ENCODE data around the gene KIAA1671.

KIAA1671 gene

DNA sequence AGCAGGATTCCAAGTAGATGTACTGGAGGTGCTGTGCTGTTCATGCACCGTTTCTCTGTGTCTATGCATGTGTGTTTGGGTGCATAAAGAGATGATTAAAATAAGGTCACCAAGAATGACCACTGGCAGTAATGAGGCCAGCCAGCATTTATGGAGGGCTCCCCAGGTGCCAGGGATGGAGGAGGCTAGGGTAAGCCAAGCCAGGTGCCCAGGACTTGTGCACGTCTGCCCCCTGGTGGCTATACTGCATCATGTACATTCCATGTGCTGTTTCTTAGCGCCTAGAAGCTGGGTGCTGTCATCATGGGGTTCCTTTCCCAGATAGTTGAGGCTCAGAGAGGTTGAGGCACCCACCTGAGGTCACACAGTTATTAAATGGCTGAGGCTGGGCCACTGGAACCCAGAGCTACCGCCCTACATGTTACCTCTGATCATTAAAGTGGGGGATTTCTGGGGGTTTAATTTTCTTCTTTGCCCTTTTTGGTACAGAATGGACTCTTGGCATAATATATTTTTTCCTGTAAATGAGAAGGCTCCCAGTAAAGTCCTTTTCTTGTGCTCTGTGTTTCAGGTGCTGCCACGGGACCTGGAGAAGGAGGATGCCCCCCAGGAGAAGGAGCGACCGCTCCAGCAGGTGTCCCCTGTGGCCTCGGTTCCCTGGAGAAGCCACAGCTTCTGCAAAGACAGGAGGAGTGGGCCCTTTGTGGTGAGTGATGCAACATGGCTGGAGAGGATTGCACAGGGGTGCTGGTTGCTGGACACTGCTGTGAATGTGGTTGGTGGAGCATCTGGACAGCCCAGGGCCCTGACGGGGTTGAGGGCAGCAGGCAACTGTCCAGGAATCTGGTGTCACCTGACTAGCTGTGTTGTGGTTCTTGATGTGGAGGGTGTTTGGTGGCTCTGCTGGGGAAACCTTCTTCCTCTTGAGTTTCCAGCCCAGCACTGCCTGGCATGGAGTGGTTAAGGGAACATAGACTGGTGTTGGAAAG, 96.4 kb downstream of the KIAA1671 start:
- peak; percentile 73 to 86 for ATAC-seq

DNA sequence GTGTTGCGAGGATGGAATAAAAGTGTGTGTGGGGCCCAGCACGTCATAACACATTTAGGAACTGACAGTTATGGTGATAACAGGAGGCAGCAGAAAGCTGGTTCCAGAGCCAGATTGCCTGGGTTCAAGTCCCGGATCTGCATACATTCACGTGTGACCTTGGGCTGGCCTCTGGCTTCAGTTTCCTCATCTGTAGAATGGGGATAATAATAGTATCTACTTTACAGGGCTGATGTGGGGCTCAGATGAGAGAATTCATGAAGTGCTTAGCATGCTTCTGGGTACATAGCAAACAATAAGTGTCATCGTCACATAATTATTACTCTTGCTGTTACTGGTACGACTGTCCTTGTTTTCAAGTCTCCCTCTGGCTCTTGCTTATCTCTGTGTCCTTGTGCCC, 97.3 kb downstream of the KIAA1671 start:
- ATAC-seq, result no peak

DNA sequence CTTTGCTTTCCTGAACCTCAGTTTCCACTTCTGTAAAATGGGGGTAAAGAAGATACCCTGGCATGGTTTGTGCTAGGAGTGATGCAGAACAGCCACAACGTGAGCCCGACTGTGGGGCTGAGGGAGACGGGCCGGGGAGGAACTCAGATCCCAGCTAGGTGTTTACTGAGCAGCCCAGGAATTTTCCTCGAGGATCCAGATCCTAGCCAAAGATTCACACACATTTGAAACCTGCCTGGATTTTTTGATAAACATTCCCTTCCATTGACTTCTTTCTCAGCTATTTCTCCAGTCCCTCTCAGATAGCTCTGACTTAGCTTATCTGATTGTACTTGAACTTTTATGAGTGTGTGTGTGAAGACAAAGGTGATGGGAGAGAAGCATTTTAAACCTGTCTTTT, 98.0 kb downstream of the KIAA1671 start:
- no peak for ATAC-seq

DNA sequence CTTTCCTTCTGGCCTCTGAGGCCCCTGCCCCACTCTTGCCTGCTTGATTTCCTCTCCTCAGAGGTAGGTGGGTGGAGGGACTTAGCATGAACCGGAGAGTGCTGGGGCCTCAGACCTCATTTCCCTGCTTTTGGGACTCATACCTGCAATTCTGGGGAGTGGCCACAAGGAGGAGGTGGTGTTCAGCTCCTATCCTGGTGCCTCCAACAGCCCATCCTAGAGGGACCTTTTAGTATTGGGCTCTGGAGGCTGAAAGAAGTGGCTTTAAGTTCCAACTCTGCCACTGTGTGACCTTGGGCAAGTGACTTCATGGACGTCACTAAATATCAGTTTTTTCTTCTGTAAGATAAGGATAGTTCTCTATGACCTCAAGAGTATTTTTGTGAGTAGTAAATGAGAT, 98.6 kb downstream of the KIAA1671 start:
- no peak for ATAC-seq

DNA sequence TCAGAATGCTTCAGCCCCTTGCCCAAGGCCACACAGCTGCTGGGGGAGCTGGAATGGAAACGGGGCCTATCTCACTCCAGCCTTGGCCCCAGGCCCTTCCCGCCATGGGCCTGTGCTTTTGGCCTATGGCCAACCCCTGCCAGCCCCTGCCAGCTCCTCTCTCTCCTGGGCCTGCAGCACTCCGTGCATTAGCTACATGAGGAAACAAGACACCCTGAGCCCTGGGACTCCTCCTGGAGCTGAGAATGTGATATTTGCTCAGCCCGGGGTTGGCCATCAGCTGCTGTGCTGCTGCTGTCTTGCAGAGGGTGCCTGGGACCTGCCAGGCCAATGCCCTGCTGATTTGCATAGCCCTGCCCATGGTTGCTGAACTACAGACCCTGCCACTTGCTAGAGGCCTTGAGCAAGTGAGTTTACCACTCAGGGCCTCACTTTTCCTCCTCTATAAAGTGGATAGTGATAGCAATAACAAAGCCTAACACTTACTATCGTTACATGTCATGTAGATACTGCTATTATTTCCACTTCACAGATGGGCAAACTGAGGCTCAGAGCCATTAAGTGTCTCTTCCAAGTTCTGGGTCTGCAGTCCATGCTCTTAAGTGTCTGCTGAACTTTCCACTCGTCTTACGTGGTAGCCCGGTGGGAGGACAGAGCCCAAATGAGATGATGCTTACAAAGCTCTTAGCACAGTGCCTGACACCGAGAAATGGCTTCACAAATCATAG, 99.6 kb downstream of the KIAA1671 start:
- ATAC-seq, result no peak

DNA sequence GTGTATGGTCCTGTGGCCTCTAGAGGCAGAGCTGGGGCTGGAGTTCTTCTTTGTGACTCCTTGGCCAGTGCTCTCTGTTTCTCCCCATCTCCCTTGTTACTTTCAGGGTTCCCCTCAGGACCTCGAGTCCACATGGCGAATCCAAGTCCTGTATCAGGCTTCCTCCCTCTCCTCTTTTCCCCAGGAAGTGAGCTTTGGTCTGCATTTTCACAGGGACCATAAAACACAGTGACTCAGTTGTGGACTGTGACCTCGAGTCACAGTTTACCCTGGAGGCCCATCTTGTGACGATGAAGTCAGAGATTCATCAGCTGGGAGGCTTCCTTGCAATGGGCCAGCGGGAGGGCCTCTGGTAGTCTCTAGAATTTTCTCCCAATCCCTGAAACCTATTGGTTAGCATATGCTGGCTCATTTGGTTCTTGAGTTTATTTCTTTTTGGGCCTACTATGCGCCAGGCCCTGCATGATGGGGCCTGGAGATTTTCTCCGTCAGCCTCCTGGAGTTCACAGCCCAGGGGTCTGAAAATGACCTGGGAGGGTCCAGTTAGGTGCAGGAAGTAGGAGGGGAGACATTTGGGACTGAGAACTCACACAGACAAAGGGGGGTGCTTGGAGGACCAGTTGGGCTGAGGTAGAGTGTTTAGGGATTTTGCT, 100.8 kb downstream of the KIAA1671 start:
- no peak for ATAC-seq

DNA sequence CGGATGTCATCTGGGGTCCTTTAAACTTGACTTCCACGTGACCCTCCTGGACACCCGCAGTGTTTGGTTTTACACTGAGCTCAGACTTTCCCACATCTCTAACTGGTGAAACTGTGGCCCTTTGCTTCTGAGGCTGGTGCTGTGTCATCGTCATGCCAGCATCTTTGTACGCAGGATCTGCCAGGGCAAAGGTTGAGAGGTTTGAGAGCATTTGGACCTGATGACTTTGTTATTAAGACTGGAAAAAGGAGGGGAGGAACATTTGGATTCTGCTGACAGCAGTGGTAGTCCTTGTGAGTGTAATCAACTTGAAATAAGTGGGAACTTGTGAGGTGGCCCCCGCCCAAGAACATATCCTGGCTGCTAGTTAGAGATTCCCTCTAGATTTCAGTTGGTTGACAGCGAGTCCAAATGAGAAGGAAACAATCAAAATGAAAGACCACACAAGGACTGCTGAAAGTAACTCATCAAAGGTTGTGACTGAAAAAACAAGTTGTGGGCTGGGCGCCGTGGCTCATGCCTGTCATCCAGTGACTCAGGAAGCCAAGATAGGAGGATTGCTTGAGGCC, 102.5 kb downstream of the KIAA1671 start:
- peak; percentile 57 to 82 for ATAC-seq

DNA sequence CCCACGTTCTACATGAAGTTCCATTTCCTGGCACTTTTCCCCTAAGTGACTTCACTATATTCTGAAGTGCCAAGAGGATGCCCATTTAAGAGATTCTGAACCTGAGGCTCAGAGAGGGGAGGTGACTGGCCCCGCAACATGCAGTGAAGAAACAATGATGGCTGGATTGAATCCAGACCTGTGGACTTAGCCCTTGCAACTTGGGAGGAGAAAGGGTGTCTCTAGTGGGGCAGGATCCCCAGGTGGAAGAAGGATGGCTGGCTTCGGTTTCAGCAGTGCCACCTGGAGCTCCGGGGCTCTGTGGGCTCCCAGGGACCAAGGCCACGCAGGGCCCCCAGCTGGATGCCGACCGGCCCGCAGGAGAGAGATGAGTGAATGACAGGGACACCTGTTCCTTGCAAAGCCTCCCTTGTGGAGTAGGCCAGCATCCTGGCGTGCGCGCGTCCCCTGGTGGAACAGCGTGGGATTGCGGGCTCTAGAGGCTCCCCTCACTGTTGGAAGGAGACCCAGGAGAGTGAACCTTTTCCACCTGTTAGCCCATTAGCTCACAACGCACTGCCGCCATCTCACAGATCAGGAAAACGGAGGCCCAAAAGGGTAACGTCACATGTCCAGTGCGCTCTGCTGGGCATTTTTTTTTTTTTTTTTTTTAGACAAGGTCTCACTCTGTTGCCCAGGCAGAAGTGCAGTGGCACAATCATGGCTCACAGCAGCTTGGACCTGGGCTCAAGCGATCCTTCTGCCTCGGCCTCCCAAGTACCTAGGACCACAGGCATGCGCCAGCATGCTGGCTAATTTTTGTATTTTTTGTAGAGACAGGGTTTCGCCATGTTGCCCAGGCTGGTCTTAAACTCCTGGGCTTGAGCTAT, 104.7 kb downstream of the KIAA1671 start:
- peak; percentile 33 to 34 for ATAC-seq

DNA sequence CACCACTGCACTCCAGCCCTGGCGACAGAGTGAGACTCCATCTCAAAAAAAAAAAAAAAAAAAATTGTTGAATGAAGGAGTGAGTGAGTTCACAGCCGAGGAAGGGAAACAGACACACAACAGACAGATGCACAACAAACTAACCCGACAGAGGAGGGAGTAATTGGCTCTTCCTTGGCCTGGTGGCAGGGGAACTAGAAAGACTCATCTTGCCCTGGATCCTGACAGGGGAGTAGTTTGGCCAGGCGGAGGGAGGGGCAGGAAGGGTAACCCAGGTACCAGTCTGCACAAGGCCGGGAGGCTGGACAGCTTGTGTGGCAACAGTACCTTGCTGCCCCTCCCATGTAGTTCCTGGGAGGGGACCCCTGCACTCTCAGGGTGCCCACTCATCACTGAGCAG, 106.9 kb downstream of the KIAA1671 start:
- ATAC-seq, result no peak

DNA sequence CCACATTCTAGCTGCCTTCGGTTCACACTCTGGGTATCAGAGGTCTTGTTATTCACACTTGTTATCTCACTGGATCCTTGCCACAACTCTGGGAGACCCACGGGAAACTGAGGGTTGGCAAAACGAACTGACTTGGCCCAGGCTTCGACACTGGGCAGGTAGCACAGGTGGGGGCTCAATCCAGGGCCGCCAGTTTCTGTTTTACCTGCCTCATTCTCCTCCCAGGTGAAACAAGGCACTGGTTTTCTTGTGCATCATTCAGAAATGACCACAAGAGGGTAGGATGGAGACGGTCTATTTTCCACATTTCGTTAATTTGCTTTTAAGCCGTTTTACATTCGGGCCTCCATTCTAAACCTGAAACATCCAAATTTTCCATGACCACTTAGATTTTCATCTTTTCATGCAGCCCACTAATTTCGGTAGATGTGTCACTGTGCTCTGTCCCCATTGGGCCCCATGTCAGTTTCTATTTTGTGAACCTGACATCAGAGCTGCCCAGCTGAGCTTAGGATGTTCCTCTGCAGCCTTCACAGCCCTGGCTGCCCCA, 108.1 kb downstream of the KIAA1671 start:
- peak; percentile 89 to 92 for ATAC-seq

DNA sequence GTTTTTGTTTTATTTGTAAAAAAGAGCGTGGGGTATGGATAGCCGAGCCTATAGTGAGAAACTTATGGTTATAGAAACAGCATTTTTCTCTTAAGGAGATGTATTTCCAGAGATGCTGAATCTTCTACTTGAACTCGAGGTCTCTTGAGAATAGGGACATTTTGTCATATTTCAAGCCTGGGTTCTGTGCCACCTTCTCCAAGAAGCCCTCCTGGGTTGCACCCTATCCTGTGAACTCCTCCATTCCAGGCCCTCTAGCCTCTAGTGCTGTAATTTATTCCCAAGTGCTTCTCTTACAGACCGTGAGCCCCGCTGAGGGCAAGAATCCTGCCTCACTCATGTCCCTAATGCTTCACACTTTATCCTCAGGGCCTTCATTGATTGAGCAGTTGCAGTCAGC, 108.6 kb downstream of the KIAA1671 start:
- no peak for ATAC-seq

DNA sequence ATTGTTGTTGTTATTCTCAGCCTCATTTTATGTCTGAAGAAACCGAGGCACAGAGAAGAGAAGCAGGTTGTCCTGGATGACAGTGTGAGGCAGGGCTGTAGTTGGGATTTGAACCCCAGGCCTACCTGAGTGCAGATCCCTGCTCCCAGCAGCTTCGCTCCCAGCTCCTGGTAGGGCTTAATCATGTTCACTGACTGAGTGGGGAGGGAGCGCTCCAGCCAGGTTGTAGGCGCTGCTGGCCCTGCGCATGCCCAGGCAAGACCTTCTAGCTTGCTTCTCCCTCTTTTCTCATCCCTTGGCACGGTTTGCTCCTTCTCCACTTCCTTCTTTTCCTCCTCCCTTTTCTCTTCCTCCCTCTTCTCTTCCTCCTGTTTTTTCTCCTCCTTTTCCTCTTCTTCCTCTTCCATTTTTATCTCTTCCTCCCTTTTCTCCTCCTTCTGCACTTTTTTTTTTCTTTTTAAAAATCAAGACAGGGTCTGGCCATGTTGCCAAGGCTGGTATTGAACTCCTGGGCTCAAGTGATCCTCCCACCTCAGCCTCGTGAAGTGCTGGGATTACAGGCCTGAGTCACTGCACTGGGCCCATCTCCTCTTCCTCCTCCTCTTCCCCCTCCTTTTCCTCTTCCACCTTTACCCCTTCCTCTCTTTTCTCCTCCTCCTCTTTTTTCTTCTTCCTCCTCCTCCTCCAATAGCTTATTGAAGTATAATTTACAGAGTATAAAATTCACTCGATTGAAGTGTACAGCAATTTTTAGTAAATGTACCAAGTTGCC, 109.3 kb downstream of the KIAA1671 start:
- no peak for ATAC-seq

DNA sequence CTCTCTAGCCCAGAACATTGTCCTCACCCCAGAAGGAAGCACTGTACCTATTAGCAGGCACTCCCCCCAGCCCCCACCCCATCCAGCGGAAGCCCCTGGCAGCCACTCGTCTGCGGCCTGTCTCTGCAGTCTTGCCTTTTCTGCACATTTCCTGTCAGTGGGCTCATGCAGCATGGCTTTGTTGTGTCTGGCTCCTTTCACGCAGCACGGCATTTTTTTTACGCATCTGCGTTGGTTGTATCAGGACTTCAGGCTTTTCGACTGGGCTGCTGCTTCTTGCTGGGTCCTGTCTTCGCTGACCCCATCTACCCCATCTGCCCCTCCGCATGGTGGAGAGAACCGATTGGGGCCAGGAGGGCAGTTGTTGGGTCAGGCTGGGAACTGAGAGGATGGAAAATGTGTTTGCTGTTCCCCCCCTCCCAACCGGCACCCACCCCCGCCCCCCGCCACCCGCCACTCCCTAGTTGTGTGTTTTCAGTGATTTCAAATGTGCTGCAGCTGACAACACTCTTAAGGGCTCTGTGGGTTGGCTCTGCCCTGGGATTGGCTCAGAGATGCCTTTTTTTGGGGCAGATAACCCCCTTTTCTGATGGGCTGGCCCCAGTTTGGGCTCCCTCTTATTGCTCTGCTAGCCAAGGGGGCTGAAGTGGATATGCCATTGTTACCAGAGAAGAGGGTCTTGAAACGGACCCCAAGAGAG, 110.0 kb downstream of the KIAA1671 start:
- peak; percentile 46 to 51 for ATAC-seq

DNA sequence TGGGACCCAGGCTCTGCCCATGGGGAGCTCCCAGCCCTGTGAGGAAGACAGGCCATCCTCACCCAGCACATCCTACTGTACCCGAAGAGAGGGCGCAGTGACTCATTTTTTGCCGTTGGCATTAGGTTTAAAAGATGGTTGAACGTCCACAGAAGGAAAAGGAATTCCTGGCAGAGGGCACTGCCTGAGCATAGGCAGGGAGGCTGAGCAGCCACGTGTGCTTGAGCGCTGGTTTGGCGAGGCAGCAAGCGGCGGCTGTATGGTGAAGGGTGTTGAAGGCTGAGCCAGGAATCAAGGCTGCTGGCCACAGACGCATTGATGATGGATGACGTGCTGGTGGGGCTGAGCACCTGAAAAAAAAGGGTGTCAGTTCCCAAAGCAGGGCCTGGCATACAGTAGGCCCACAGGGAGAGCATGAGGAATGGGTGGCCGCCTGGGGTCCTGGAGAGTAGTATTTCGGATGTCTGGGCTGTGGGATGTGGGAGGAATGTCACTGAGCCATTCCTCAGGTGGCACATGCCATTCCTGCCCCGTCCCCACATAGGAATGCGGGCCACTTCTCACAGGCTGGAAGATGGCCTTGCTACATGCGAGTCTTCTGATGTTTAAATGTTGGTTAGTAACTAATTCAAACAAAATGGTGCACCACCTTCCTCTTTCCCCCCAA, 112.5 kb downstream of the KIAA1671 start:
- ATAC-seq, result no peak

DNA sequence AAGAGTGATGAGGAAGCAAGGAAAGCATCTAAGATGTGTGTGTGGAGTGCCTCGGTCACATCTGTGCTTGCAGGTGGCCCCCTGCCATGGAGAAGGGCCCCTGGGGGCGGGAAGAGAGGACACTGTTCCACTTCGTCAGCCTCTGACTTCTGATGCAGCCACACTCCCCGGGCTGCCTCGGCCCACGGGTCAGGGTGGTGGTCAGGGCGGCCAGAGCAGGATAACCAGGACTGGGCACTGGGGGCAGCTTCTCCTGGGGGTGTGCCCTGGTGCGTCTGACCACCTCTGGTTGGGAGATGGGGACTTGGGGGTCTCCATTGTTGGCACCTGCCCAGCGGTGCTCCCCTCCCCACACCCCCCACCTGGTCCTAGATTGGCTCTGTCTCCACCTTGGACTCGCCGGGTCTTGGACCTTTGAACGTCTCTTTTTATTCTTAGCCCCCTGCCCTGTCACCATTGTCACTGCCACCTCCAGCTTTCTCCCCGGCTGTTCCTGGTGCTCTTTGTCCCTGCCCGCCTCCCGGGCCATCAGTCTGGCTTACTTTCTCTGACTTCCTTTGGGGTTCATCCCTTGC, 114.4 kb downstream of the KIAA1671 start:
- ATAC-seq, result no peak

DNA sequence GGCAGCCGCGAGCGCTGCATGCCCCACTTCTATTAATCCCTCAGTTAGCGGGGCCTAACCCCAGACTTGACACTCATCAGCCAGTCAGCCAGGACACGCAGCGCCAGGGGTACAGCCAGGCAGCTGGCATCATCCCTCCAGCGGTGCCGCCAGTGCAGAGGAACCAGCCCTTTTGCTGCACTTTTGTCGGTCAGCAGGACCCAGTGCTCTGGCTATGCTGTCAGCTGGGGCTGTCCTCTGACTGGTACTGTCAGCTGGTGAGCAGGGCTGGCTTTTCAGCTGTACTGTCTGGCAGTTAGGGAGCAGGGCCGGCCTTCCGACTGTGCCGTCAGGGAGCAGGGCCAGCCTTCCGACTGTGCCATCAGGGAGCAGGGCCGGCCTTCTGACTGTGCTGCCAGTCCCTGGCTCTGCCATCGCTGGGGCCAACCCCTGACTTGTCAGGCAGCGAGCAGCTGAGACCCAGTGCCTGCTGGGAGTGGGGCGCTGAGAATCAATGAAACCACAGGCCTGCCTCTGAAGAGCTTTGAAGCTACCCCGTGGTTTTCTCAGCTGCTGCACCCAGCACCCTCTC, 115.4 kb downstream of the KIAA1671 start:
- peak; percentile 84 to 86 for ATAC-seq

DNA sequence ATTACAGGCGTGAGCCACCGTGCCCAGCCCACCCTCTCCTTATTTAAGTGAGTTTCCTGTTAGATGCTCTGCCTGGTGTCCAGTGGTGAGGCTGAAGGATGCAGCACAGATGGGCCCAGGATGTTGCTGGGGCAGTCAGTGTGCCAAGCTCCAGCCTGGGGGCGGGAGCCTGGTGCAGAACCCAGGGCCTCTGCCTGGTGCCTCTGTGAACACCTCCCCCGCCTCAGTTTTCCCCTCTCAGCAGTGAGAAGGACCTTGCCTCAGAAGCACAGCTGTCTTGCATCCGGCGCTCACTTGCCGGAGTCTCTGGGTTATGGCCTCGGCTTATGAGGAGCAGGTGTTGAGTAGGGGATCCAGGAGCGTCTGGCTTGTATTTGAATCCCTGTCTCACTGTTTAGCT, 116.2 kb downstream of the KIAA1671 start:
- ATAC-seq, result no peak

DNA sequence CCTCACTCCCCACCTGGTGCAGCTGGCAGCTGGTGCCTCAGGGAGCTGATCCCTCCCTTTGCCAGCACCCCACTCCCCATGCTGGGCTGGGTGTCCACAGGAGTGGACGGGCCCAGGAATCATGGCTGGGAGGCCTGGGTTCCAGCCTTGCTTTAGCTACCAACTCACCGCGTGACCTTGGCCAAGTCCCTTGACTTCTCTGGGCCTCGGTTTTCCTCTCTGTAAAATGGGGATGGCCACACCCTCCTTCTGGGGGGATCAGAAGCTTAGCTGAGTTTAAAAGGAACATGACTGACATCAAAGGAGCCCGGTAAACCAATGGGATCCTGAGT, 116.9 kb downstream of the KIAA1671 start:
- ATAC-seq, result no peak
